GM12864 (cell line): ENCODE measurements around the gene ITPKC.
A peak's percentile ranks its signal among the peaks of the same experiment; 100 is the strongest.

Source experiments
- DNase-seq: peaks from one replicate; pipeline ENCODE4 v3.0.0-alpha.2; 2011; ENCODE audit warnings: low read depth
- H3K4me3 ChIP-seq: 2 replicates; pipeline ENCODE4 v1.5.1; 2011; ENCODE audit warnings: mild to moderate bottlenecking, low read depth, low read length, control low read depth
- CTCF ChIP-seq: IDR thresholded peaks from 2 replicates; pipeline ENCODE4 v1.5.1; 2011; ENCODE audit warnings: low read depth, mild to moderate bottlenecking, moderate library complexity, low read length, control low read depth, inconsistent platforms; ENCODE audit errors: missing control alignments

Gene ITPKC

GRCh38 chr19:40755248-40755624 is 38.3 kb downstream of the ITPKC start:
- no peak for TF ChIP-seq CTCF
- peak overlapping the region; percentile 55 for H3K4me3 ChIP-seq
- DNase-seq: no peak

GRCh38 chr19:40755791-40756190 is 38.9 kb downstream of the ITPKC start:
- TF ChIP-seq CTCF: no peak
- DNase-seq: no peak

GRCh38 chr19:40756502-40757110 is 39.7 kb downstream of the ITPKC start:
- DNase-seq: no peak
- no peak for TF ChIP-seq CTCF
- no peak overlapping the region; the same call in none of the 2 replicates for H3K4me3 ChIP-seq

More at GRCh38 chr19:40755791-40756190, 38.9 kb downstream of the ITPKC start:
- peak overlapping the region; percentile 55 for H3K4me3 ChIP-seq

- TF ChIP-seq CTCF: no peak
- DNase-seq: no peak
- no peak overlapping the region for H3K4me3 ChIP-seq
Measured at GRCh38 chr19:40758491-40758890, 41.6 kb downstream of the ITPKC start.

- DNase-seq: no peak
Measured at GRCh38 chr19:40759352-40759751, 42.4 kb downstream of the ITPKC start.

GRCh38 chr19:40762754-40763470 is 46.0 kb downstream of the ITPKC start:
- no peak overlapping the region for H3K4me3 ChIP-seq
- no peak for DNase-seq
- TF ChIP-seq CTCF: no peak

More at GRCh38 chr19:40759352-40759751, 42.4 kb downstream of the ITPKC start:
- H3K4me3 ChIP-seq: no peak overlapping the region
- no peak for TF ChIP-seq CTCF

- no peak overlapping the region for H3K4me3 ChIP-seq
- no peak for DNase-seq
- TF ChIP-seq CTCF: no peak
Measured at GRCh38 chr19:40763526-40763925, 46.6 kb downstream of the ITPKC start.
